Panc1 (cell line): ENCODE data around the gene SLCO1B3. TPM values are rescaled to one million over a fixed set of nuclear protein-coding genes. Genes with fewer than 3 reads are reported as not detected.

Source experiments
- ATAC-seq: fragments of 200-7000 bp; cut with Tn5 transposase; 2 replicates; pipeline ENCODE4 v1.9.1; 2020; ENCODE audit warnings: mild to moderate bottlenecking, moderate library complexity
- BruUV-seq: library from RNA; stranded (reverse); fragments of 400-500 nt; replicated peaks from 2 replicates; lab custom pipeline; 2021; lab: Mats Ljungman, UMichigan
- CTCF ChIA-PET: fragments of 300-600 bp; sonication (Branson Sonifier 250); formaldehyde crosslinking; loops from one replicate; lab custom pipeline; 2022; ENCODE audit warnings: antibody characterized with exemption; lab: Charles Lee
- POLR2A ChIA-PET: fragments of 300-600 bp; sonication (Branson Sonifier 250); formaldehyde crosslinking; loops from one replicate; lab custom pipeline; 2022; ENCODE audit warnings: antibody characterized with exemption; lab: Charles Lee
- DNase-seq: peaks from one replicate; pipeline ENCODE4 v3.0.0-alpha.2; 2010; ENCODE audit warnings: low read depth, low spot score
- H3K27ac ChIP-seq: 2 replicates; pipeline ENCODE4 v1.5.1; 2011; ENCODE audit warnings: mild to moderate bottlenecking, low read length, inconsistent platforms
- H3K27me3 ChIP-seq: fragments of 200-500 bp; sonication (Bioruptor generic); 2 replicates; pipeline ENCODE4 v1.6.0; 2014; ENCODE audit warnings: low read length, inconsistent platforms; ENCODE audit not compliant: control insufficient read depth, insufficient read depth
- H3K36me3 ChIP-seq: fragments of 200-500 bp; sonication (Bioruptor generic); 2 replicates; pipeline ENCODE4 v1.5.1; 2014; ENCODE audit warnings: inconsistent platforms, mild to moderate bottlenecking, low read length, moderate library complexity; ENCODE audit not compliant: control insufficient read depth, insufficient read depth
- H3K4me1 ChIP-seq: 2 replicates; pipeline ENCODE4 v1.5.1; 2011; ENCODE audit warnings: inconsistent platforms, mild to moderate bottlenecking, low read length, moderate library complexity; ENCODE audit not compliant: control insufficient read depth, insufficient read depth
- H3K4me3 ChIP-seq, 2 experiments: 2 replicates each; pipeline ENCODE4 v1.5.1; 2011 to 2012; ENCODE audit warnings: low read depth in 2 of 2, low read length in 2 of 2, mild to moderate bottlenecking in 2 of 2, inconsistent platforms in 1 of 2, moderate library complexity in 1 of 2
- H3K9me3 ChIP-seq: fragments of 200-500 bp; sonication (Bioruptor generic); 2 replicates; pipeline ENCODE4 v1.5.1; 2014; ENCODE audit warnings: low read depth, mild to moderate bottlenecking, inconsistent platforms, low read length, moderate library complexity; ENCODE audit not compliant: control insufficient read depth, insufficient read depth
- POLR2AphosphoS5 ChIP-seq: IDR thresholded peaks from 2 replicates; pipeline ENCODE4 v1.6.1; 2012; ENCODE audit warnings: mild to moderate bottlenecking, low read depth, low read length, moderate library complexity
- REST ChIP-seq, 2 experiments: IDR thresholded peaks; 2 replicates each; pipeline ENCODE4 v1.6.1; 2011 to 2012; ENCODE audit warnings: low read depth in 2 of 2, control low read depth in 1 of 2, low read length in 1 of 2, mild to moderate bottlenecking in 1 of 2, moderate library complexity in 1 of 2; ENCODE audit not compliant: insufficient read depth in 1 of 2
- SIN3A ChIP-seq: IDR thresholded peaks from 2 replicates; pipeline ENCODE4 v1.6.1; 2012; ENCODE audit warnings: low read depth, mild to moderate bottlenecking, low read length, moderate library complexity, borderline replicate concordance; ENCODE audit not compliant: insufficient read depth
- TCF7L2 ChIP-seq: IDR thresholded peaks from 2 replicates; pipeline ENCODE4 v1.6.1; 2011; ENCODE audit warnings: mild to moderate bottlenecking, low read depth, low read length, inconsistent platforms
- in situ Hi-C: cut with HindIII; loops from 2 replicates; pipeline ENCODE4 v1.10.0; 2016; ENCODE audit warnings: low sequenced_read_pairs, low pct_unique_long_range_greater_than_20kb
- intact Hi-C: fragments of 100-400 bp; cut with micrococcal nuclease; formaldehyde crosslinking; loops from one replicate; pipeline ENCODE4 v1.10.0; 2022; ENCODE audit not compliant: unreplicated experiment
- total RNA-seq: library from RNA; stranded (reverse); gene quantifications from one replicate; pipeline ENCODE4 v1.2.1, GENCODE V29; 2021; ENCODE audit not compliant: unreplicated experiment
- TF ChIP-seq, protein P1 (sequence below): fragments of 450-650 bp; IDR thresholded peaks from 2 replicates; pipeline ENCODE4 v1.5.1; 2017; ENCODE audit warnings: mild to moderate bottlenecking

SLCO1B3 gene
- total RNA-seq, 1 experiment from 2014 or later, result 0.85 TPM

DNA sequence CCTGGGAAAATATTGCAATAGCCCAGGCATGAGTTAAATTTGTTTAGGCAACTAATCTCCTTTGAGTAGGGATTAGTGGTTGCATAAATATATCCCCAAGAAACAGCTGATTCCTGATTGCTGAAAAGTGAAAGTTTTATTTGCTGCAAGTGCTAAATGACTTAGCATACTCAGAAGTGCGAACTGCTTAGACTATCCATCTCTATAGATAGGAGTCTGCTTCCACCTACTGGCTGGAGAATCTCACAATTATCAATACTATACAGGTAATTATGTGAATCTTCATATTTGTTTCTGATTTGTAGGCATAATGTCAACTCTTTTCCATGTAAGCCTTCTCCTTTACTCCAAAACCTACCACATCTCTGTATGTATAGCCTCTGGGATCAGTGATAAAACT is 12.0 kb upstream of the SLCO1B3 start:
- POLR2A ChIA-PET, result no interaction called here
- intact Hi-C loops (loop anchor here (1.0 kb wide), 1 partner anchor 152 kb away; no protein-coding TSS in a partner anchor), in situ Hi-C loops (no loop called here)
- DNase-seq, result no peak
- Histone ChIP-seq H3K4me3 (no peak overlapping the region), H3K27ac (no peak overlapping the region), H3K27me3 (no peaks in the 10 kb centered on the region), H3K36me3 (no peaks in the 10 kb centered on the region), H3K9me3 (no peaks in the 10 kb centered on the region), H3K4me1 (no peaks in the 10 kb centered on the region)
- TF ChIP-seq SIN3A, result no peak
- TF ChIP-seq, protein P1, sequence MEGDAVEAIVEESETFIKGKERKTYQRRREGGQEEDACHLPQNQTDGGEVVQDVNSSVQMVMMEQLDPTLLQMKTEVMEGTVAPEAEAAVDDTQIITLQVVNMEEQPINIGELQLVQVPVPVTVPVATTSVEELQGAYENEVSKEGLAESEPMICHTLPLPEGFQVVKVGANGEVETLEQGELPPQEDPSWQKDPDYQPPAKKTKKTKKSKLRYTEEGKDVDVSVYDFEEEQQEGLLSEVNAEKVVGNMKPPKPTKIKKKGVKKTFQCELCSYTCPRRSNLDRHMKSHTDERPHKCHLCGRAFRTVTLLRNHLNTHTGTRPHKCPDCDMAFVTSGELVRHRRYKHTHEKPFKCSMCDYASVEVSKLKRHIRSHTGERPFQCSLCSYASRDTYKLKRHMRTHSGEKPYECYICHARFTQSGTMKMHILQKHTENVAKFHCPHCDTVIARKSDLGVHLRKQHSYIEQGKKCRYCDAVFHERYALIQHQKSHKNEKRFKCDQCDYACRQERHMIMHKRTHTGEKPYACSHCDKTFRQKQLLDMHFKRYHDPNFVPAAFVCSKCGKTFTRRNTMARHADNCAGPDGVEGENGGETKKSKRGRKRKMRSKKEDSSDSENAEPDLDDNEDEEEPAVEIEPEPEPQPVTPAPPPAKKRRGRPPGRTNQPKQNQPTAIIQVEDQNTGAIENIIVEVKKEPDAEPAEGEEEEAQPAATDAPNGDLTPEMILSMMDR, result peak; percentile 8; the same call in 1 of the 2 replicates
- no peak for ATAC-seq
- BruUV-seq, result no TSS peak
- CTCF ChIA-PET, result no interaction called here

DNA sequence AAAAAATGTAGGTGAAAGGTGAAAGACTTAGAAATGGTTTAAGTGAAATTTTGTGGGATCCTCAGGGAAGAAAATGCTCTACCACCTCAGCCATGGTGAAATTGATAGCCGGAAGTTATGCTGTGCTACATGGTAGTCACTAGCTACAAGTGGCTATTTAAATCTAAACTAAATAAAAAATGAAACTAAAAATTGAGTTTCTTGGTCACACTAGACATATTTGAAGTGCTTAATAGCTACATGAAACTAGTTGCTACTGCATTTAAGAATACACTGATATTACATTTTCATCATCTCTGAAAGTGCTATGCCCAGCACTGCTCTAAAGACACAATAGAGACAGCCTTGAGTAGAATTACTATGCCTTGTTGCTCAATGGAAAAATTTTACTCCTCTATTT is 10.3 kb upstream of the SLCO1B3 start:
- BruUV-seq, result no TSS peak
- TF ChIP-seq POLR2AphosphoS5 (no peak), REST (IDR thresholded peaks at IDR 0.05; ENCODE audit: insufficient read depth in 1 of 2, low read depth in 2 of 2, low read length in 1 of 2) (no peak), SIN3A (no peak)
- ATAC-seq (no peak), DNase-seq (no peak)
- Histone ChIP-seq H3K4me1 (no peaks in the 10 kb centered on the region), H3K36me3 (no peaks in the 10 kb centered on the region), H3K9me3 (no peaks in the 10 kb centered on the region), H3K27me3 (no peaks in the 10 kb centered on the region), H3K4me3 (no peak overlapping the region), H3K27ac (no peak overlapping the region)
- intact Hi-C loops (no loop called here), in situ Hi-C loops (no loop called here)
- ChIA-PET POLR2A (no interaction called here), CTCF (no interaction called here)

DNA sequence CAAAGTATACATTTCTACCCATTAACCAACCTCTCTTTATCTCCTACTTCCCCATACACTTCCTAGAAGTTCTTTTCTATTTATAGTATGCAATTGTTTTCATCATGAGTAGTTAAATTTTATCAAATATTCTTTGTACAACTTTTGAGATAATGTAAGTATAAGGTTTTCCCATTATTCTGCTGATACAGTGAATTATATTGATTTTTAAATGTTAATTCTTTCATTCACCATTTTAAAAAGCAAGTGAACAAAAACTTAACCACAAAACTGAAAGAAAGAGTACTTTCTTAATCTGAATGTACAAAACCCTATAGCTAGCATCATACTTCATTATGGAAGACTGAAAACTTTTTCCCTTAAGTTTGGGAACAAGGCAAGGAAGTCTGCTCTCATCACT is 9.5 kb upstream of the SLCO1B3 start:
- DNase-seq (no peak), ATAC-seq (no peak)
- no peaks in the 10 kb centered on the region for H3K36me3 ChIP-seq
- CTCF ChIA-PET, result no interaction called here
- no TSS peak for BruUV-seq
- intact Hi-C loops (no loop called here), in situ Hi-C loops (no loop called here)
- POLR2A ChIA-PET, result no interaction called here
- no peaks in the 10 kb centered on the region for H3K4me1 ChIP-seq
- TF ChIP-seq TCF7L2 (no peak), POLR2AphosphoS5 (no peak), REST (IDR thresholded peaks at IDR 0.05; ENCODE audit: insufficient read depth in 1 of 2, low read depth in 2 of 2, low read length in 1 of 2) (no peak), SIN3A (no peak)
- TF ChIP-seq, protein P1, result no peak
- no peaks in the 10 kb centered on the region for H3K9me3 ChIP-seq
- H3K4me3 ChIP-seq, result no peak overlapping the region
- H3K27ac ChIP-seq, result no peak overlapping the region
- H3K27me3 ChIP-seq, result no peaks in the 10 kb centered on the region
